DMS153 treated with DMSO at 0.1 percent for 48 hours (cell line): ENCODE measurements around the gene ALK.

ENCODE experiments used
- DNase-seq: peaks from one replicate; lab custom pipeline; 2025; ENCODE audit not compliant: unreplicated experiment; lab: John Stamatoyannopoulos, UW

ALK gene

DNA sequence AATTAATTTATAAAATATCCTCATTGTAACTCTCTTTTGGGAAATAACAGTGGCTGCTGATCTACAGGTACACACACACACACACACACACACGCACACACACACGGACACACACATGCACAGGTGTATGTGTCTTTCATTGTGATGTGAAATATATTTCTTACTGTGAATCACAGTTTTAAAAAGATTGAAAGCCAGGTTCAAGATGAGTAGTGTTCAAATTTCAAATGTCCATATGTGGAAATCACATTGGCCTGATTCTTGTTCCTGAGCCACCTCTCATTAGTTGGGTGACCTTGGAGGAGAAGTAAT lies 372.4 kb downstream of the ALK start:
- no peak for DNase-seq

DNA sequence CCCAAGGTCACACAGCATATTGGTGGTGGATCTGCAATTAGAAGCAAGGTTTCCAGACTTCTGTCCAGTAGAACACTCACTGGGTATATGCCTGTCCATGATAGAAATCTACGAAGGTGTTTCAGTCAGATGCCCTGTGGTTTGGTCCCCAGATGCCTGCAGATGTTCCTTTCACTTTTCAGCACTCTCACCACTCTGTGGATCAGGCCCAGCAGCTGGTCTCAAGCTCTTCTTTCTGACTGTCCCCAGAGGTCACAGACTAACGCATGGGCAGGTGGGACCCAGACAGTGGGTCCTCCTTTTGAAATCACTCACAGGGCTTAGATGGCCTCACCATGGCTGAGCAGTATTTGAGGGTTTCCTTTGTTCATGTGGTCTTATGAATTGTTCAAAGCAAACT lies 376.5 kb downstream of the ALK start:
- no peak for DNase-seq

DNA sequence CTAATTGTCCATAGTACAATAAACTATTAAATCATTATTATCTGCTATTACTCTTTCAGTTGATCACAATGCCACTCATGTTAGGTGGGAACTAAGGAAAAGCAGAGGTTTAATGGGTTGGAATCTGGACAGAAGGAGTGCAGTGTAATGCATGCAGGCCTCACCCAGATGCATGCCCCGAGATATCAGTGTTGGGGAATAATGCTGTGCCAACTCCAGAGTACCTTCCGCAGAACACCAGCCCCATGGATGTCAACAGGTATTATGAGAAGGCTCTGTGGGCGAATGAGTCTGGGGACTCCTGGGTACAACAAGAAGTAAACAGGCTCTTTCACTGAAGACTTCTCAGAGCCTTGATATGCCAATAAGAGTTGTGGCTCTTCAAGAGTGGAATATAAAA lies 377.4 kb downstream of the ALK start:
- DNase-seq = no peak

GRCh38 chr2:29535188-29535587 lies 386.2 kb downstream of the ALK start:
- no peak for DNase-seq

GRCh38 chr2:29532436-29532835 lies 388.9 kb downstream of the ALK start:
- no peak for DNase-seq

DNA sequence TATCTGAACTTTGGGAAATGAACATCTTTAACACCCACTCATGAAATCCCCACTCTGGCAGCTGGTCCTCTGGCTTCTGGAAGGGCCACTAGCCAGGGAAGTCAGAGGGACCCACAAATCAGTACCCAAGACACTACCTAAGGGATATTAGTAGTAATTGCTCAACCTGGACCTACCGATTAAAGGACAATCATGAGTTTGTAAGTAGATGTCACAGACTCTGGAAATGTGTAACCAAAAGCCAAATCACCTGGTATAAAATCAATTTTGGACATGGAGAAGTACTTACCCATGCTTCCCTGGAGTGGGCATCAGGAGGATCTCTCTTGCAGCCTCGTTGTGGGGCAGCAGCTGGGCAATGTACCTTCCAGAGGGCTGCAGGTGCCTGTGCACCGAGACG lies 389.8 kb downstream of the ALK start:
- no peak for DNase-seq

- no peak for DNase-seq
Observed at GRCh38 chr2:29530281-29530680, 391.1 kb downstream of the ALK start.

DNA sequence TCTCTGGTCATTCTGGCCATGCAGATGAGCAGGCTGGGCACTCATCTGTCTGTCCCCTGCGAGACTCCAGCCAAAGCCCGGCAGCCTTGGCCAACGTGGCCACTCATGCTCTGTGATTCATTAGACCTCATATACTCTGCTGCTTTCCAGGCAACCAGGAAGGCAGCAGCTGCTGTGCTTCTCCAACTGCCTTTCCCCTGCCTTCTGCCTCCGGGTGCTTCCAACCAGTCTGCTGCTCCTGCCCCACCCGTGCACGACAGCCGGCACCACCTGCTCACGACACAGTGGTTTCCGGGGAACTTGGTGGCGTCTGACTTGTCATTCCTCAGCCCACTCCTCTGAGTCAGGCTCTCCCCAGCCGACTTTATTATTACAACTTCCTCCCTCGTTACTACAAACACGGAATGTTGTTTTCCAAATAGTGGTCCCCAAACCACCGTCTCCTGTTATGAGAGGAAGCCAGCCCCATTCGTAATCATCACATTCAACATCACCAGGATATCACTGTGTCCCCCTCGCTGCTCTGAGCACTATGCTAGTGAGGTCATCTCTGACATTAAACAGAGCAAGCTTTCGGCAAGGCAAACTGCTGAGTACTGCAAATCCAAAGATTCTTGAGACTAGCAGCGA lies 392.4 kb downstream of the ALK start:
- no peak for DNase-seq

DNA sequence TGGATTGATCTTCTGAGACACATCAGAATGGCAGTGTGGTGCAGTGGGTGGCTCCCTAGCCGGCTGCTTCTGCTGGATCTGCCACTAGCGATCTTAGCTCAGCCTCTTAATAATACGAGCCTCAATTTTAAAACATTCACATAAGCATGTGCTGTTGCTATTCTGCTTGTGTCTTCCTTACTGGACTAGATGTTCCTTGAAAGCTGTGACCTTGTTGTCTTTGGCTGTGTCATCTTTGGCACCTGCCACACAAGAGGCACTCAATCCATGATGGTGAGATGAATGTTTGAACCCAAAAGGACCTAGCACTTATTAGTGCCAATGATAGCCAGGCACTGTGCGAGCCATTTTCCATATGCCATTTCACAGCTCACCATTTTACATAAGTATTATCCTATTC lies 393.0 kb downstream of the ALK start:
- DNase-seq = no peak

GRCh38 chr2:29527947-29528346 lies 393.4 kb downstream of the ALK start:
- DNase-seq = no peak

DNA sequence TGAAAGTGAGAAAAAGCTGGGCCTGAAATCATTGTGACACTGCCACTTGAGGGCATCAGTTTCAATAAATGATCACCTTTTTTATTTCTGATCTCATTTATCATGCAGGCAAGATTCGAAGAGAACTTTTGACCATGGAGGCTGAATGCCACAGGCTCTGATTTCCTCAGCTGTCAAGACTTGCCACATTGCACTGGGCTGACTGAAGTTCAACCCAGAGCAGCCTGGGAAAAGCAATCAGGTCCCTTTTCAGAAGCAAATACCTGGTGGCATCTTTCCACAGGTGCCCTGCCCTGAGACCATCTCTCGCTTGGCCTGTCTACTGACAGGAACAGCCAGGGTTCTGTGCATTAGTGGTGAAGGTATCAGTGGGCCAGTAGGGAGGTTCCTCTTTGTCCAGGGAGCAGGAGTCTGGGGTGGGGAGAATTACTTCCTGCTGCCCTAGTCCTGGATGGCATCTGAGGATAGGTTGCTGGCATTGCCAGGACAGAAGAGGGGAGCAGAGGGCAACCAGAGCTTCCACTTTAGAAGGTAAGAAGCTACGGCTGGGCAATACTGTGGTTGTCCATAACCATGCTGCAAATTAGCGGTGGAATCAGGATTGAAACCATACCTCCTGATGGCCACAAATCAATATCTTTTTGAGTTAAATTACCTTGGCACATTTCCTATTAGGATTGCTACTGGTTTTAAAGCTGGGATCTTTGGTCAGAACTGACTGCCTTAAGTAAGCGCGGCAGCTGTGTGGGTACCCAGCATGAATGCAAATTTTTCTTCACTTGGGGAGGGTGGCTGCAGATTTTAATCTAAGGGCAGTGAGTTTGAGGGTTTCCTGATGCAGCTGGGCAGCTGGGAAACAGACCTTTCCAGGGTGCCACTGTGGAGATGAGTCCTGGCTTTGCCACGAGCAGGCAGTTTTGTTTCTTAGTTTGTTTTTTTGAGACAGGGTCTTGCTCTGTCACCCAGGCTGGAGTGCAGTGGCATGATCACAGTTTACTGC lies 394.5 kb downstream of the ALK start:
- DNase-seq = no peak

GRCh38 chr2:29525921-29526320 lies 395.5 kb downstream of the ALK start:
- DNase-seq = no peak

DNA sequence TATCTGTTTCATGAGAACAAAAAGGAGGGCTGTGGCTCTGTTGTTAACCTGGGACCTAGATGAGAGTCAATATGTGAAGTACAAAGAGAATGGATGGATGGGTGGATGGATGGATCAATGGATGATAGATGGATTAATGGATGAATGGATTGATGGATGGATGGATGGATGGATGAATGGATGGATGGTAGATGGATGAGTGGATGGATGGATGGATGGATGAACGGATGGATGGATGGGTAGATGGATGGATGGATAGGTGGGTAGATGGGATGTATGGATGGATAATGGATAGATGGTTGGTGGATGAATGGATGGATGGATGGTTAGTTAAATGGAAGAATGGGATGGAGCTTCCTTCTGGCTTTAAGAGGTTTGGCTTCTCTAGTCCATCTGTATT lies 396.7 kb downstream of the ALK start:
- no peak for DNase-seq

GRCh38 chr2:29522951-29523669 lies 398.3 kb downstream of the ALK start:
- no peak for DNase-seq

GRCh38 chr2:29520001-29520400 lies 401.4 kb downstream of the ALK start:
- DNase-seq = no peak

GRCh38 chr2:29519338-29519925 lies 402.0 kb downstream of the ALK start:
- DNase-seq = no peak

DNA sequence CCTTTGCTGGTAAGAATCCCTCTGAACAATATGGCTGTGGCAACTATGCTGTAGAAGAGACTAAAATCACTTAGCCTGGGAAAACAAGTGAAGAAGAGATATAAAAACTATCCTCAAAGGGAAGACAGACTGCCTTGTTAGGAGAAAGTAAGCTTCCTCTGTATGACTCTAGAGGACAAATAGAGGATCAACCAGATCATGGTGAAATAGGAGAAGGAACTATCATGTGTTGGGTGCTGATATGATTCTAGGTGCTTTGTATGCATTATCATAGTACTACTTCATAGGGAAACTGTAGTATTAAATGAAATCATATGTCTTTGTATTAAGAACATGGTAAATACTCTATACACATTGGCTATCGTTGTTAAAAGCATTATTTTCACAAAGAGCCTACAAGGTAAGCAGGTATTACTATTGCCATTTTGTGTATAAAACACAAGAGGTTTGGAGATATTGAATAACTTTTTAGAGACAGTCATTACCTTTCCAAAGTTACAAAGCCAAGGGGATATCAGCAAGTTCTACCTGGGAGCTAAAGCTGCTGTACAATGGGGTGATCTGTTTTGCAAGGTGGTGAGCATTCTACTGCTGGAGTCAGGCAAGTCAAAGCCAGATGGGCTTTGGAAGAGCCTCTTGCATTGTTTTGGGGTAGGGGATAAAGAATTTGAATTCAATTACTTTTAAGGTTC lies 402.6 kb downstream of the ALK start:
- no peak for DNase-seq

DNA sequence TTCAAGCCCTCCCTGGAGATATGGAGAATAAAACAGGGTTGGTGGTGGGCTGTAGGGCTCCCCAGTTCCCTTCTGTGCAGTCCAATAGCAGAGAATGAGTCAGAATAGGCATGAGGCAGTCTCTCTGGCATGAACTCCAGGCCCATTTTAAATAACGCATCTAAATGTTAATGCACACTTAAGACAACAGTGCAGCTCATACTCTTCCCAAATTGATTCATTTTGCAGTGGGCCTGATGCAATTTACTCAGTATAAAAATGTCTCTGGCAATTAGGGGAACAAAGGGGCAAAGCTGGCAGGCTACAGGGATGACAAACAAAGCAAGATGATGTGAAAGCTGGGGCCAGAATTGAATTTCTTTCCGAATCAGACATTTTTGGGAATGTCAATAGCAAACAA lies 403.4 kb downstream of the ALK start:
- DNase-seq = no peak

DNA sequence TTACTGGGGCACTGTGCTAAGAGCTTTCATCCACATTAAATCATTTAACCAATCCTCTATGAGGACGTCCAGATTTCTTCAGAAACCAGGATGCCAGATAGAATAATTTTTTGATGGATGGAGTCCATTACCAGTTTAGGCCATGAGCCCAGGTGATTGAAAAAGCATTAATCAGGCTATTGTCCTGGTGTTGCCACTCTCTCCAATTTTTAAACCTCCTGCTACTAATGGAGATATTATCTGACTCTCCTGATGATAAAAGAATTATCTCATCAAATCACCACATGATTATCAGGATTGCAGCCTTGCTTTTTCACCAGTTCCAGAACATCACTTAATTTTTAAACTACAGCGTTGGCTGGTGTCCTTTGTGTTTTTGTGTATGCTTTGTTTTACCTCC lies 404.0 kb downstream of the ALK start:
- no peak for DNase-seq

- DNase-seq = no peak
Observed at GRCh38 chr2:29516767-29517166, 404.6 kb downstream of the ALK start.

DNA sequence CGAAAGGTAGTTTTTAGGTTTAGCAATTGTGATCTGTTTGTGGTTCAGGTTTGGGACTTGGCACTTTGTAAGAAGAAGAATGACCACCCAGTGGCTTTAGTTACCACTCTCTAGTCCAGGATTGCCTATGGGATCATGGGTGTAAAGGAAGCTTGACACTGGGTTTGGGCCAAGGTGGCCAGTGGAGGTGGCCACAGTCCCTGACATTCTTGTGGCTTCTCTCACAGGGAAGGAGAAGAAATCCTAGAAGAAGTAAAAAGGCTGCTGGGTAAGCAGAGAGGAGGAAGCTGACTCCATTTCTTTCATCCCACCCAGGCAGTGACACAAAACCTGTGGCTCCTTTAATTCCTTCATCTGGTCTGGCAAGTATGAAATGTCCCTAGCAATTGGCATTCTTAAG lies 411.5 kb downstream of the ALK start:
- DNase-seq = no peak
